ENCODE results near the gene DMAC2L.
"Not testable (repeated sequence)": the region's sequence is repeated elsewhere in the genome, so short reads cannot be mapped to it uniquely, and the experiment has no call there.

DMAC2L gene

GRCh38 chr14:50357753-50358395 is 45.8 kb downstream of the DMAC2L start:
- DNase-seq: no peak

GRCh38 chr14:50359631-50360030 is 47.5 kb downstream of the DMAC2L start:
- no peak for DNase-seq

GRCh38 chr14:50360093-50360492 is 48.0 kb downstream of the DMAC2L start:
- no peak for DNase-seq

- no peak for DNase-seq
These were observed 48.7 kb downstream of the DMAC2L start for GRCh38 chr14:50360851-50361250.

GRCh38 chr14:50361473-50362403 is 49.6 kb downstream of the DMAC2L start:
- DNase-seq: not testable (repeated sequence)

- no peak for DNase-seq
These were observed 50.9 kb downstream of the DMAC2L start for GRCh38 chr14:50362764-50363713.

- DNase-seq: no peak
These were observed 51.6 kb downstream of the DMAC2L start for GRCh38 chr14:50363714-50364111.

GRCh38 chr14:50364792-50365191 is 52.7 kb downstream of the DMAC2L start:
- no peak for DNase-seq

- DNase-seq: not testable (repeated sequence)
These were observed 53.4 kb downstream of the DMAC2L start for GRCh38 chr14:50365572-50365971.

- DNase-seq: no peak
These were observed 54.0 kb downstream of the DMAC2L start for GRCh38 chr14:50366115-50366514.

GRCh38 chr14:50366589-50366988 is 54.5 kb downstream of the DMAC2L start:
- no peak for DNase-seq

GRCh38 chr14:50371546-50371945 is 59.4 kb downstream of the DMAC2L start:
- no peak for DNase-seq

GRCh38 chr14:50373959-50374358 is 61.8 kb downstream of the DMAC2L start:
- no peak for DNase-seq

GRCh38 chr14:50375760-50376159 is 63.6 kb downstream of the DMAC2L start:
- DNase-seq: no peak
